HT-29 (cell line): Measurements from ENCODE around the gene PCDHA8. TPM values are rescaled to one million over a fixed set of nuclear protein-coding genes. Genes with fewer than 3 reads are reported as not detected.
"Not testable (repeated sequence)": the region's sequence is repeated elsewhere in the genome, so short reads cannot be mapped to it uniquely, and the experiment has no call there.

Source experiments
- DNase-seq: peaks from one replicate; pipeline ENCODE4 v3.0.0-alpha.2; 2015; ENCODE audit warnings: low spot score
- total RNA-seq: library from RNA; depleted of rRNA; stranded (reverse); fragments of >200 nt; shearing (Covaris generic); gene quantifications from 2 replicates; pipeline ENCODE4 v1.2.3, GENCODE V29; 2014; rRNA removed

The PCDHA8 gene
- total RNA-seq, 1 experiment from 2014 or later = not detected

- no peak for DNase-seq
Observed at GRCh38 chr5:140870221-140871201, 29.5 kb downstream of the PCDHA8 start.

GRCh38 chr5:140875085-140876065 is 34.4 kb downstream of the PCDHA8 start, which contains the start of gene PCDHA12:
Gene PCDHA12, plus strand, starts transcription at chr5:140875308. Its CDS starts 165 bp downstream, at chr5:140875473.
- DNase-seq = no peak

- DNase-seq = not testable (repeated sequence)
Observed at GRCh38 chr5:140876541-140877261, 35.7 kb downstream of the PCDHA8 start.

GRCh38 chr5:140877262-140877581 is 36.2 kb downstream of the PCDHA8 start:
- DNase-seq = no peak

GRCh38 chr5:140881889-140882590 is 41.1 kb downstream of the PCDHA8 start, which contains the start of gene PCDHA13:
Gene PCDHA13, plus strand, starts transcription at chr5:140882124. Its CDS starts 145 bp downstream, at chr5:140882269.
- DNase-seq = no peak

GRCh38 chr5:140882591-140882899 is 41.6 kb downstream of the PCDHA8 start:
- DNase-seq = peak; percentile 42

- DNase-seq = no peak
Observed at GRCh38 chr5:140883373-140883772, 42.4 kb downstream of the PCDHA8 start.

- DNase-seq = no peak
Observed at GRCh38 chr5:140883927-140884697, 43.1 kb downstream of the PCDHA8 start.

Other genes with a start within 250 kb of the PCDHA8 start
- 8.0 and 12.2 TPM in 2 replicates for gene CD14, start 208.0 kb upstream of the PCDHA8 start, total RNA-seq
- 39.5 and 52.2 TPM in 2 replicates for gene TMCO6, start 201.7 kb upstream of the PCDHA8 start, total RNA-seq
- gene NDUFA2, start 193.6 kb upstream of the PCDHA8 start, total RNA-seq = 112 and 134 TPM in 2 replicates
- 48.3 and 62.7 TPM in 2 replicates for gene IK, start 193.4 kb upstream of the PCDHA8 start, total RNA-seq
- 39.1 and 45.8 TPM in 2 replicates for gene WDR55, start 176.3 kb upstream of the PCDHA8 start, total RNA-seq
- gene DND1, start 167.6 kb upstream of the PCDHA8 start, total RNA-seq = 2.7 and 2.9 TPM in 2 replicates
- gene HARS1, start 149.8 kb upstream of the PCDHA8 start, total RNA-seq = 70.2 and 70.8 TPM in 2 replicates
- gene HARS2, start 149.7 kb upstream of the PCDHA8 start, total RNA-seq = 20.4 and 24.0 TPM in 2 replicates
- 26.8 and 29.3 TPM in 2 replicates for gene ZMAT2, start 140.7 kb upstream of the PCDHA8 start, total RNA-seq
- not detected in 2 replicates for gene PCDHA1, start 55.0 kb upstream of the PCDHA8 start, total RNA-seq
- gene PCDHA2, start 46.3 kb upstream of the PCDHA8 start, total RNA-seq = 0.05 TPM in 1 of 2 replicates, not detected in the other
- not detected in 2 replicates for gene PCDHA3, start 40.1 kb upstream of the PCDHA8 start, total RNA-seq
- not detected in 2 replicates for gene PCDHA4, start 34.1 kb upstream of the PCDHA8 start, total RNA-seq
- not detected in 2 replicates for gene PCDHA5, start 19.6 kb upstream of the PCDHA8 start, total RNA-seq
- not detected in 2 replicates for gene PCDHA6, start 13.2 kb upstream of the PCDHA8 start, total RNA-seq
- gene PCDHA7, start 6.9 kb upstream of the PCDHA8 start, total RNA-seq = not detected in 2 replicates
- not detected in 2 replicates for gene PCDHA9, start 7.2 kb downstream of the PCDHA8 start, total RNA-seq
- 0.25 TPM in 1 of 2 replicates, not detected in the other for gene PCDHA10, start 14.7 kb downstream of the PCDHA8 start, total RNA-seq
- gene PCDHA11, start 27.8 kb downstream of the PCDHA8 start, total RNA-seq = not detected in 2 replicates
- 0.13 TPM in 1 of 2 replicates, not detected in the other for gene PCDHA12, start 34.1 kb downstream of the PCDHA8 start, total RNA-seq
- not detected in 2 replicates for gene PCDHA13, start 40.9 kb downstream of the PCDHA8 start, total RNA-seq
- not detected in 2 replicates for gene PCDHAC1, start 85.1 kb downstream of the PCDHA8 start, total RNA-seq
- 0.03 and 0.10 TPM in 2 replicates for gene PCDHAC2, start 125.3 kb downstream of the PCDHA8 start, total RNA-seq
- gene PCDHB1, start 210.2 kb downstream of the PCDHA8 start, total RNA-seq = not detected in 2 replicates